ENCODE data around the gene SSH2. TPM values are rescaled to one million over a fixed set of nuclear protein-coding genes. Genes with fewer than 3 reads are reported as not detected.

The SSH2 gene
- total and polyA plus RNA-seq, 9 of the 15 experiments (the other 6 are each of a cell fraction or from before 2014, with no cell fraction given): 3.9 to 16.1 (median 10.2) TPM

- TF ChIP-seq HEY1 (CRISPR knock-in tag; IDR thresholded peaks at IDR 0.05; ENCODE audit: borderline replicate concordance): no peak
- TF ChIP-seq BMI1 (IDR thresholded peaks at IDR 0.05; ENCODE audit: low read length): no peak
- no peak for TF ChIP-seq BCLAF1 (IDR thresholded peaks at IDR 0.05; ENCODE audit: borderline replicate concordance in 1 of 2, control insufficient read depth in 1 of 2, low read depth in 2 of 2, low read length in 1 of 2)
- TF ChIP-seq, protein P1, sequence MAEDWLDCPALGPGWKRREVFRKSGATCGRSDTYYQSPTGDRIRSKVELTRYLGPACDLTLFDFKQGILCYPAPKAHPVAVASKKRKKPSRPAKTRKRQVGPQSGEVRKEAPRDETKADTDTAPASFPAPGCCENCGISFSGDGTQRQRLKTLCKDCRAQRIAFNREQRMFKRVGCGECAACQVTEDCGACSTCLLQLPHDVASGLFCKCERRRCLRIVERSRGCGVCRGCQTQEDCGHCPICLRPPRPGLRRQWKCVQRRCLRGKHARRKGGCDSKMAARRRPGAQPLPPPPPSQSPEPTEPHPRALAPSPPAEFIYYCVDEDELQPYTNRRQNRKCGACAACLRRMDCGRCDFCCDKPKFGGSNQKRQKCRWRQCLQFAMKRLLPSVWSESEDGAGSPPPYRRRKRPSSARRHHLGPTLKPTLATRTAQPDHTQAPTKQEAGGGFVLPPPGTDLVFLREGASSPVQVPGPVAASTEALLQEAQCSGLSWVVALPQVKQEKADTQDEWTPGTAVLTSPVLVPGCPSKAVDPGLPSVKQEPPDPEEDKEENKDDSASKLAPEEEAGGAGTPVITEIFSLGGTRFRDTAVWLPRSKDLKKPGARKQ (CRISPR knock-in tag; IDR thresholded peaks at IDR 0.05): no peak
- TF ChIP-seq YBX1 (IDR thresholded peaks at IDR 0.05): no peak
- no peak for TF ChIP-seq NEUROD1 (IDR thresholded peaks at IDR 0.05; ENCODE audit: borderline replicate concordance, low read depth, low read length, partially characterized antibody)
- no peak for TF ChIP-seq MCM2 (IDR thresholded peaks at IDR 0.05; ENCODE audit: low read depth)
- no peak for TF ChIP-seq RB1 (IDR thresholded peaks at IDR 0.05; ENCODE audit: low read depth)
- no peak for TF ChIP-seq ELK1 (CRISPR knock-in tag; IDR thresholded peaks at IDR 0.05)
- peak; percentile 36; the same call in 1 of the 2 replicates for TF ChIP-seq CTBP1 (IDR thresholded peaks at IDR 0.05; ENCODE audit: borderline replicate concordance)
- no peak for TF ChIP-seq ZSCAN32 (CRISPR knock-in tag; IDR thresholded peaks at IDR 0.05)
- 0 out of 2 replicates have a peak, but pooled peaks have one; percentile 19 for TF ChIP-seq ATF7 (IDR thresholded peaks at IDR 0.05)
- TF ChIP-seq, protein P2, sequence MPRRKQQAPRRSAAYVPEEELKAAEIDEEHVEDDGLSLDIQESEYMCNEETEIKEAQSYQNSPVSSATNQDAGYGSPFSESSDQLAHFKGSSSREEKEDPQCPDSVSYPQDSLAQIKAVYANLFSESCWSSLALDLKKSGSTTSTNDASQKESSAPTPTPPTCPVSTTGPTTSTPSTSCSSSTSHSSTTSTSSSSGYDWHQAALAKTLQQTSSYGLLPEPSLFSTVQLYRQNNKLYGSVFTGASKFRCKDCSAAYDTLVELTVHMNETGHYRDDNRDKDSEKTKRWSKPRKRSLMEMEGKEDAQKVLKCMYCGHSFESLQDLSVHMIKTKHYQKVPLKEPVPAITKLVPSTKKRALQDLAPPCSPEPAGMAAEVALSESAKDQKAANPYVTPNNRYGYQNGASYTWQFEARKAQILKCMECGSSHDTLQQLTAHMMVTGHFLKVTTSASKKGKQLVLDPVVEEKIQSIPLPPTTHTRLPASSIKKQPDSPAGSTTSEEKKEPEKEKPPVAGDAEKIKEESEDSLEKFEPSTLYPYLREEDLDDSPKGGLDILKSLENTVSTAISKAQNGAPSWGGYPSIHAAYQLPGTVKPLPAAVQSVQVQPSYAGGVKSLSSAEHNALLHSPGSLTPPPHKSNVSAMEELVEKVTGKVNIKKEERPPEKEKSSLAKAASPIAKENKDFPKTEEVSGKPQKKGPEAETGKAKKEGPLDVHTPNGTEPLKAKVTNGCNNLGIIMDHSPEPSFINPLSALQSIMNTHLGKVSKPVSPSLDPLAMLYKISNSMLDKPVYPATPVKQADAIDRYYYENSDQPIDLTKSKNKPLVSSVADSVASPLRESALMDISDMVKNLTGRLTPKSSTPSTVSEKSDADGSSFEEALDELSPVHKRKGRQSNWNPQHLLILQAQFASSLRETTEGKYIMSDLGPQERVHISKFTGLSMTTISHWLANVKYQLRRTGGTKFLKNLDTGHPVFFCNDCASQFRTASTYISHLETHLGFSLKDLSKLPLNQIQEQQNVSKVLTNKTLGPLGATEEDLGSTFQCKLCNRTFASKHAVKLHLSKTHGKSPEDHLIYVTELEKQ (CRISPR knock-in tag; IDR thresholded peaks at IDR 0.05): no peak
- TF ChIP-seq RBM39 (optimal IDR thresholded peaks at IDR 0.05; ENCODE audit: low read depth, low read length): no peak
- TF ChIP-seq, protein P3, sequence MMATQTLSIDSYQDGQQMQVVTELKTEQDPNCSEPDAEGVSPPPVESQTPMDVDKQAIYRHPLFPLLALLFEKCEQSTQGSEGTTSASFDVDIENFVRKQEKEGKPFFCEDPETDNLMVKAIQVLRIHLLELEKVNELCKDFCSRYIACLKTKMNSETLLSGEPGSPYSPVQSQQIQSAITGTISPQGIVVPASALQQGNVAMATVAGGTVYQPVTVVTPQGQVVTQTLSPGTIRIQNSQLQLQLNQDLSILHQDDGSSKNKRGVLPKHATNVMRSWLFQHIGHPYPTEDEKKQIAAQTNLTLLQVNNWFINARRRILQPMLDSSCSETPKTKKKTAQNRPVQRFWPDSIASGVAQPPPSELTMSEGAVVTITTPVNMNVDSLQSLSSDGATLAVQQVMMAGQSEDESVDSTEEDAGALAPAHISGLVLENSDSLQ (IDR thresholded peaks at IDR 0.05): no peak
- TF ChIP-seq MYC (IDR thresholded peaks at IDR 0.05; ENCODE audit: low read depth, low read length): 0 out of 2 replicates have a peak, but pooled peaks have one; percentile 24
- TF ChIP-seq MYC (CRISPR knock-in tag; IDR thresholded peaks at IDR 0.05; ENCODE audit: borderline replicate concordance, low read depth): no peak
These were observed 150.8 kb downstream of the SSH2 start (continued) for GRCh38 chr17:29778956-29779811.
